OCI-LY3 (cell line): Measurements from ENCODE around the gene INSRR.

Experiments used
- H2AFZ ChIP-seq: fragments of 200-600, 300-600 bp; shearing (Covaris generic); 2 replicates; pipeline ENCODE4 v1.6.0; 2014; ENCODE audit warnings: antibody characterized with exemption, low read depth, low read length
- H3K27ac ChIP-seq: fragments of 200-600, 300-600 bp; sonication (generic); 2 replicates; pipeline ENCODE4 v1.5.1; 2014; ENCODE audit warnings: mild to moderate bottlenecking, low read length, moderate library complexity, mixed read lengths
- H3K27me3 ChIP-seq: fragments of 200-600, 300-600 bp; sonication (generic); 2 replicates; pipeline ENCODE4 v1.6.1; 2014; ENCODE audit warnings: low read depth, low read length, mixed read lengths
- H3K36me3 ChIP-seq: fragments of 200-600, 300-600 bp; sonication (generic); replicated peaks from 2 replicates; pipeline ENCODE3; 2014; ENCODE audit warnings: low read depth, low read length, mixed read lengths
- H3K4me1 ChIP-seq: fragments of 300-600, 200-600 bp; sonication (generic); 2 replicates; pipeline ENCODE4 v1.6.1; 2014; ENCODE audit warnings: low read length, mixed read lengths
- H3K4me2 ChIP-seq: fragments of 200-600, 300-600 bp; sonication (generic); 2 replicates; pipeline ENCODE4 v1.6.1; 2014; ENCODE audit warnings: low read length, mixed read lengths
- H3K4me3 ChIP-seq: fragments of 300-600, 200-600 bp; sonication (generic); 2 replicates; pipeline ENCODE4 v1.5.1; 2014; ENCODE audit warnings: antibody characterized with exemption, mild to moderate bottlenecking, low read length, moderate library complexity
- H3K79me2 ChIP-seq: fragments of 300-600, 200-600 bp; shearing (Covaris generic); 2 replicates; pipeline ENCODE4 v1.6.1; 2014; ENCODE audit warnings: mild to moderate bottlenecking, low read length, mixed read lengths
- H3K9ac ChIP-seq: fragments of 300-600, 200-600 bp; shearing (Covaris generic); 2 replicates; pipeline ENCODE4 v1.6.0; 2014; ENCODE audit warnings: mild to moderate bottlenecking, low read length, moderate library complexity
- H3K9me3 ChIP-seq: fragments of 200-600, 300-600 bp; shearing (Covaris generic); 2 replicates; pipeline ENCODE4 v1.6.1; 2014; ENCODE audit warnings: low read length, mixed read lengths; ENCODE audit not compliant: insufficient read depth
- H4K20me1 ChIP-seq: fragments of 200-600, 300-600 bp; sonication (generic); 2 replicates; pipeline ENCODE4 v1.6.1; 2016; ENCODE audit warnings: low read length, mixed read lengths; ENCODE audit not compliant: insufficient read depth
- EZH2phosphoT487 ChIP-seq: fragments of 200-600 bp; shearing (Covaris generic); IDR thresholded peaks from 2 replicates; pipeline ENCODE4 v1.6.1; 2018; ENCODE audit warnings: antibody characterized with exemption, mixed run types, low read depth
- TF ChIP-seq, protein P1 (sequence below): fragments of 200-600, 300-600 bp; sonication (generic); IDR thresholded peaks from 2 replicates; pipeline ENCODE4 v1.5.1; 2014; ENCODE audit warnings: antibody characterized with exemption, low read length, low read depth

The INSRR gene

DNA sequence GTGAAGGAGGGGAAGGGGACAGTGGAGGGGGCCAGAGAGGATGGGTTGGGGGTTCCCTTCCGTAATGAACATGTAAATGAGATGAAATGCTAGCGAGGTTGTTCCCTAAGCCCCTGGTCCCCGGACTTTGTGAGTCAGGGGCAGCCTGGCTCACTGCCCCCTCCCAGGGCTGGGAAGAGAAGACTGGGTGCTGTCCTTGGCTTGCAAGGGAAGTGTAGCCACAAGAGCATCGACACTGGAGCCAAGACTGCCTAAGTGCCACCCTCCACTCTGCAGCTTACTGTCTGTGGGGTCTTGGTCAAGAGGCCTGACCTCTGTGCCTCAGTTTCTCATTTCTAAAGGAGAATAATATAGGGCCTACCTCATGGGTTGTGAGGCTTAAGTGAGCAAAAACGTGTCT lies 35.1 kb upstream of the INSRR start:
- no peaks in the 10 kb centered on the region for H3K79me2 ChIP-seq
- no peaks in the 10 kb centered on the region for H4K20me1 ChIP-seq
- H3K9me3 ChIP-seq = no peaks in the 10 kb centered on the region
- no peak overlapping the region for H3K4me2 ChIP-seq
- H3K36me3 ChIP-seq = no peaks in the 10 kb centered on the region
- TF ChIP-seq, protein P1, sequence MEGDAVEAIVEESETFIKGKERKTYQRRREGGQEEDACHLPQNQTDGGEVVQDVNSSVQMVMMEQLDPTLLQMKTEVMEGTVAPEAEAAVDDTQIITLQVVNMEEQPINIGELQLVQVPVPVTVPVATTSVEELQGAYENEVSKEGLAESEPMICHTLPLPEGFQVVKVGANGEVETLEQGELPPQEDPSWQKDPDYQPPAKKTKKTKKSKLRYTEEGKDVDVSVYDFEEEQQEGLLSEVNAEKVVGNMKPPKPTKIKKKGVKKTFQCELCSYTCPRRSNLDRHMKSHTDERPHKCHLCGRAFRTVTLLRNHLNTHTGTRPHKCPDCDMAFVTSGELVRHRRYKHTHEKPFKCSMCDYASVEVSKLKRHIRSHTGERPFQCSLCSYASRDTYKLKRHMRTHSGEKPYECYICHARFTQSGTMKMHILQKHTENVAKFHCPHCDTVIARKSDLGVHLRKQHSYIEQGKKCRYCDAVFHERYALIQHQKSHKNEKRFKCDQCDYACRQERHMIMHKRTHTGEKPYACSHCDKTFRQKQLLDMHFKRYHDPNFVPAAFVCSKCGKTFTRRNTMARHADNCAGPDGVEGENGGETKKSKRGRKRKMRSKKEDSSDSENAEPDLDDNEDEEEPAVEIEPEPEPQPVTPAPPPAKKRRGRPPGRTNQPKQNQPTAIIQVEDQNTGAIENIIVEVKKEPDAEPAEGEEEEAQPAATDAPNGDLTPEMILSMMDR = no peak
- TF ChIP-seq EZH2phosphoT487 = no peak
- no peak overlapping the region for H2AFZ ChIP-seq
- H3K27ac ChIP-seq = no peak overlapping the region
- H3K27me3 ChIP-seq = peaks cover 24% of the 10 kb centered on the region
- H3K9ac ChIP-seq = no peak overlapping the region
- H3K4me3 ChIP-seq = no peak overlapping the region
- H3K4me1 ChIP-seq = peaks cover 4% of the 10 kb centered on the region; the same call in 1 of the 2 replicates

DNA sequence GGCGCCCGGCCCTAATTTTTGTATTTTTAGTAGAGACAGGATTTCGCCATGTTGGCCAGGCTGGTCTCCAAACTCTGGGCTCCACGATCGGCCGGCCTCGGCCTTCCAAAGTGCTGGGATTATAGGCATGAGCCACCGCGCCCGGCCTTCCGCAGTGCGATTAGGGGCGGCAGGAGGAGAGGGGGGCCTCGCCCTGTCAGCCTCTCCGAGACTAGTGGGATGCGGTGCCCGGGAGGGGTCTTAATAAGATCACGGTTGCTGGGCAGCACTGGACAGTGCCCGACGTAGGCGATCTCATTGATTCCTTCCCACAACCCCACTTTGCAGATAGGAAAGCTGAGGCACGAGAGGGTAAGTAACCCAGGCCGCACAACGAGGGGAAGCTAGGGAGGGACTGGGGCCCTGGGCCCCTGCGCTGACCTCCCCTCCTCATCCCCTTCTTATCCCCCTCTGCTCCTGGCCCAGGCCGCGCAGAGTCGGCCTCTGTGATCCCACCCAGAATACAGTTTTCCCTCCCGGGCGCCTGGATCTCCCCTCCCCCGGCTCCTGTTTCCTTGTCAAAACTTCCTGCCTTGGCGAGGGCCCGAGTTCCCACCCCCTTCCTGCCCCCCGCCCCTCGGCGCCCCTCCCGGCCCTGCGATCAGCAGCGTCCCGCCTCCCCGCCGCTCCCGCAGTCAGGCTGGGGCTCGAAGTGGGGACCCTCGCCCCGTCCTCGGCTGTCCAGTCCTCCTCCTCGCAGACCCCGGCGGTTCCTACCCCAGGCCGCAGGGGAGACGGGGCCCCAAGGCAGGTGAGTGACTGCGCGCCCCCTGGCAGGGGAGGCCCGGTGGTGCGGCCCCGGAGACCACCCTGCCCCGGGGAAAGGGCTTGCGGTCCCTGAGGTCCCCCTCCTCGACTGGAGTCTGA lies 34.4 kb upstream of the INSRR start, which contains the start of gene PEAR1:
TSS of gene PEAR1 (plus strand) at position 671 of the 906 bp plus-strand sequence. CDS start 10,209 bp downstream, outside the sequence.
- Histone ChIP-seq H4K20me1 (no peaks in the 10 kb centered on the region), H3K27me3 (peaks cover 17% of the 10 kb centered on the region), H3K4me3 (peak within 1 kb of the TSS; percentile 64)

DNA sequence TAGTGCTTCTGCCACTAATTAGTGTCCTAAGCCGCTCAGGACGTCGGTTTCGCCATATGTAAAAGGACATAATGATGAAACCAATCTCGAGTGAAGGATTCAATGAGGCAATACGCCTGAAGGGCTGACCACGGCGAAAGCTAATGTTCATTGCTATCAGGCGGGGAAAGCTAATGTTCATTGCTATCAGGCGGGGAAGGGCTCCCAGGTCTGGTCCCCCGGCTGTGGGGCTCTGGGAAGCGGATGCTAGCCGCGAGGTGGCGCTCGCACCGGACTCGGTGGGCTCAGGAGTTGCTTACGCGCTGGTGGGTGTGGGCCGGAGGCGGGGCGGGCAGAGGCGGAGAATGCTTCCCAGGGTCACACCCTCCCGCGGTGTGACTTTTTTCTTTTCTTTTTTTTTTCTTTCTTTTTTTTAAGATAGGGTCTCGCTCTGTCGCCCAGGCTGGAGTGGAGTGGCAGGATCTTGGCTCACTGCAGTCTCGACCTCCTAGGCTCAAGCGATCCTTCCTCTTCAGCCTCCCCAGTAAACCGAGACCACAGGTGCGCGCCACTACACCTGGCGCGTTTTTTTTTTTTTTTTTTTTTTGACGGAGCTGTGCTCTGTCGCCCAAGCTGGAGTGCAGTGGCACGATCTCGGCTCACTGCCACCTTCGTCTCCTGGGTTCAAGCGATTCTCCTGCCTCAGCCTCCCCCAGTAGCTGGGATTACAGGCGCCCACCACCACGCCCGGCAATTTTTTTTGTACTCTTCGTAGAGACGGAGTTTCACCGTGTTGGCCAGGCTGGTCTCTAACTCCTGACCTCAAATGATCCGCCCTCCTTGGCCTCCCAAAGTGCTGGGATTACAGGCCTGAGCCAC lies 33.5 kb upstream of the INSRR start:
- Histone ChIP-seq H3K4me3 (peak overlapping the region; percentile 64), H3K4me2 (peak overlapping the region; percentile 54), H3K9ac (no peak overlapping the region), H3K79me2 (no peaks in the 10 kb centered on the region), H3K27me3 (0 out of 2 replicates have a peak, but pooled peaks cover 15% of the 10 kb centered on the region), H4K20me1 (no peaks in the 10 kb centered on the region), H3K36me3 (no peaks in the 10 kb centered on the region), H3K27ac (no peak overlapping the region), H2AFZ (no peak overlapping the region), H3K4me1 (peaks cover 4% of the 10 kb centered on the region; the same call in 1 of the 2 replicates), H3K9me3 (no peaks in the 10 kb centered on the region)
- TF ChIP-seq, protein P1 = peak; percentile 86
- TF ChIP-seq EZH2phosphoT487 = no peak

More for the DNA sequence above, 34.4 kb upstream of the INSRR start, which contains the start of gene PEAR1:
- peaks cover 4% of the 10 kb centered on the region; the same call in 1 of the 2 replicates for H3K4me1 ChIP-seq
- no peak within 1 kb of the TSS for H3K9ac ChIP-seq
- H2AFZ ChIP-seq = no peak within 1 kb of the TSS
- H3K9me3 ChIP-seq = no peaks in the 10 kb centered on the region
- H3K27ac ChIP-seq = no peak within 1 kb of the TSS
- peak within 1 kb of the TSS; percentile 54 for H3K4me2 ChIP-seq
- TF ChIP-seq, protein P1 = no peak
- no peak for TF ChIP-seq EZH2phosphoT487
- no peaks in the 10 kb centered on the region for H3K79me2 ChIP-seq
- no peaks in the 10 kb centered on the region for H3K36me3 ChIP-seq
